ENCODE data around the gene SPSB1. TPM values are rescaled to one million over a fixed set of nuclear protein-coding genes. Genes with fewer than 3 reads are reported as not detected.
A peak's percentile ranks its signal among the peaks of the same experiment; 100 is the strongest.

SPSB1 gene
- total RNA-seq, 1 donor from 2014 or later = 17.6 TPM

GRCh38 chr1:9373619-9374018 is 80.9 kb downstream of the SPSB1 start:
- Histone ChIP-seq H3K27ac (replicated peaks) (no peak overlapping the region), H3K36me3 (peaks cover 5% of the 10 kb centered on the region), H3K4me1 (peaks cover 60% of the 10 kb centered on the region), H3K9me3 (replicated peaks) (no peaks in the 10 kb centered on the region), H3K27me3 (ENCODE audit: low read depth) (no peaks in the 10 kb centered on the region), H3K4me3 (no peak overlapping the region)
- intact Hi-C loops (cut with micrococcal nuclease) = no loop called here
- TF ChIP-seq CTCF (IDR thresholded peaks at IDR 0.05; ENCODE audit: borderline replicate concordance) = no peak
- no peak for DNase-seq

GRCh38 chr1:9374748-9375341 is 82.2 kb downstream of the SPSB1 start:
- no peak for DNase-seq
- intact Hi-C loops (cut with micrococcal nuclease) = no loop called here
- H3K27me3 ChIP-seq (ENCODE audit: low read depth) = no peaks in the 10 kb centered on the region
- no peak for TF ChIP-seq CTCF (IDR thresholded peaks at IDR 0.05; ENCODE audit: borderline replicate concordance)
- no peak overlapping the region for H3K4me3 ChIP-seq
- H3K9me3 ChIP-seq (replicated peaks) = no peaks in the 10 kb centered on the region
- peaks cover 61% of the 10 kb centered on the region for H3K4me1 ChIP-seq
- H3K36me3 ChIP-seq = no peaks in the 10 kb centered on the region
- peak overlapping the region; percentile 83 for H3K27ac ChIP-seq (replicated peaks)

- intact Hi-C loops (cut with micrococcal nuclease) = no loop called here
Measured at GRCh38 chr1:9375912-9376311, 83.2 kb downstream of the SPSB1 start.

GRCh38 chr1:9376430-9376829 is 83.7 kb downstream of the SPSB1 start:
- Histone ChIP-seq H3K36me3 (no peaks in the 10 kb centered on the region), H3K4me3 (no peak overlapping the region), H3K4me1 (peaks cover 55% of the 10 kb centered on the region), H3K27me3 (ENCODE audit: low read depth) (no peaks in the 10 kb centered on the region), H3K9me3 (replicated peaks) (no peaks in the 10 kb centered on the region), H3K27ac (replicated peaks) (peak overlapping the region; percentile 83)
- intact Hi-C loops (cut with micrococcal nuclease) = no loop called here
- TF ChIP-seq CTCF (IDR thresholded peaks at IDR 0.05; ENCODE audit: borderline replicate concordance) = no peak
- DNase-seq = no peak

More at GRCh38 chr1:9375912-9376311, 83.2 kb downstream of the SPSB1 start:
- peak overlapping the region; percentile 83 for H3K27ac ChIP-seq (replicated peaks)
- H3K4me3 ChIP-seq = no peak overlapping the region
- H3K9me3 ChIP-seq (replicated peaks) = no peaks in the 10 kb centered on the region
- TF ChIP-seq CTCF (IDR thresholded peaks at IDR 0.05; ENCODE audit: borderline replicate concordance) = no peak
- H3K4me1 ChIP-seq = peaks cover 61% of the 10 kb centered on the region
- DNase-seq = peak; percentile 55
- H3K27me3 ChIP-seq (ENCODE audit: low read depth) = no peaks in the 10 kb centered on the region
- no peaks in the 10 kb centered on the region for H3K36me3 ChIP-seq

- Histone ChIP-seq H3K4me3 (no peak overlapping the region), H3K4me1 (peaks cover 51% of the 10 kb centered on the region), H3K9me3 (replicated peaks) (no peaks in the 10 kb centered on the region), H3K36me3 (no peaks in the 10 kb centered on the region), H3K27ac (replicated peaks) (peak overlapping the region; percentile 83), H3K27me3 (ENCODE audit: low read depth) (no peaks in the 10 kb centered on the region)
- no peak for TF ChIP-seq CTCF (IDR thresholded peaks at IDR 0.05; ENCODE audit: borderline replicate concordance)
- DNase-seq = peak; percentile 59
- intact Hi-C loops (cut with micrococcal nuclease) = no loop called here
Measured at GRCh38 chr1:9376886-9377333, 84.2 kb downstream of the SPSB1 start.
